LNCAP (cell line): Measurements from ENCODE around the gene ARHGAP1.

Experiments used
- CTCF ChIP-seq: fragments of 450-650 bp; IDR thresholded peaks from 2 replicates; pipeline ENCODE4 v1.5.1; 2017; ENCODE audit warnings: mild to moderate bottlenecking

ARHGAP1 gene

GRCh38 chr11:46655631-46656030 is 44.8 kb downstream of the ARHGAP1 start:
- no peak for TF ChIP-seq CTCF

DNA sequence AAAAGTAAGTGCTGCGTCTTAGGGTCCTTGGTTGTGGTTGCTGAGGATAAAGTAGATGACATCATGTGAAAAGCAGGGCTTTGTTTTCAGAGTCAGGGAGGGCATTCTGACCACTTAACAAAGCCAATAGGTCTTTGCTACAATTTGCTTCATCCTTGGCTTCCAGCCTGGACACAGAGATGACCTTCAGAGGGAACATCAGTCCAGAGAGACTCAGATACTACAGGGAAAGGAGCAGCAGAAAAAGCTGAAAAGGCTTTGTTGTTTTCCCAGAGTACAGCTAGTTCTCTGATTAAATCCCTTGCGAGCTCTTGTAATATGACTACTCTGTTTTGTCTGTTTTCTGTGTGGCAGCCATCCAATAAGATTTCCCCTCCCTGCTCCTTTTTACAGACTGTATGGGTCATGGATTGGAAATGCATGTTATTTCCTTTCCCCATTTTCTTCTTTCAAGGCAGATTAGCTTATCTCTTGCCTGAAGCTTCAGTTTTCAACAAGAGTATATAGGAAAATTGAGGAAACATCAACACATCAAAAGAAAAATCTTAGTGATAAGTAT is 51.2 kb downstream of the ARHGAP1 start:
- no peak for TF ChIP-seq CTCF

DNA sequence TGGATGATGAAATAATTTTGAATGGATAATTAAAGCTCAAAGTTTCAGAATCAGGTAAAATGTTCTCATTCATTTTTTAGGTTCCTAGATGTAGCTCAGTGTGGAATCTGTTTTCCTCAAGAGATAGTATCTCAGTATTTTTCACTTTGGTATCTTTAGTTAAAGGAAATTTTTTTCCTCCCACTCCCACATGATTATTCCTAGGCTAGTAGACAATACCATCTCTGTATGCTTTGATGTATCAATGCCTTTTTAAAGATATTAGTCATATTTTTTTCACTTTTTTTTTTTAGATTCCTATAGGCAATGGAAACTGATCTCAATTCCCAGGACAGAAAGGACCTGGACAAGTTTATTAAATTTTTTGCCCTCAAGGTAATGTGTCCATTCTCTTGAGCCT is 56.4 kb downstream of the ARHGAP1 start:
- no peak for TF ChIP-seq CTCF

DNA sequence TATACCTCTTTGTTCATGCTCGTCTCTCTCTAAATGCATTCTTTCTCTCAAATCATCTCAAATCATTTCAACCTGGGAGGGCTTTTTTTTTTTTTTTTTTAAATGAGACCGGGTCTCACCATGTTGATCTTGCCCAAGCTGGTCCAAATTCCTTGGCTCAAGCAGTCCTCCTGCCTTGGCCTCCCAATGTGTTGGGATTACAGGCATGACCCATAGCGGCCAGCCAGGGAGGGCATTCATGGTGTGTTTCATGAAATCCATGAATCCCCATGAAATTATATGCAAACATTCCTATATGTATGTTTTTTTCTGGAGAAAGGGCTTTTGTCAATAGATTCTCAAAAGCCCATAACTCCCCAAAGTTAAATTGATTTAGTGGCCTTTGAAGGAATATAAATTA is 56.9 kb downstream of the ARHGAP1 start:
- TF ChIP-seq CTCF: no peak

DNA sequence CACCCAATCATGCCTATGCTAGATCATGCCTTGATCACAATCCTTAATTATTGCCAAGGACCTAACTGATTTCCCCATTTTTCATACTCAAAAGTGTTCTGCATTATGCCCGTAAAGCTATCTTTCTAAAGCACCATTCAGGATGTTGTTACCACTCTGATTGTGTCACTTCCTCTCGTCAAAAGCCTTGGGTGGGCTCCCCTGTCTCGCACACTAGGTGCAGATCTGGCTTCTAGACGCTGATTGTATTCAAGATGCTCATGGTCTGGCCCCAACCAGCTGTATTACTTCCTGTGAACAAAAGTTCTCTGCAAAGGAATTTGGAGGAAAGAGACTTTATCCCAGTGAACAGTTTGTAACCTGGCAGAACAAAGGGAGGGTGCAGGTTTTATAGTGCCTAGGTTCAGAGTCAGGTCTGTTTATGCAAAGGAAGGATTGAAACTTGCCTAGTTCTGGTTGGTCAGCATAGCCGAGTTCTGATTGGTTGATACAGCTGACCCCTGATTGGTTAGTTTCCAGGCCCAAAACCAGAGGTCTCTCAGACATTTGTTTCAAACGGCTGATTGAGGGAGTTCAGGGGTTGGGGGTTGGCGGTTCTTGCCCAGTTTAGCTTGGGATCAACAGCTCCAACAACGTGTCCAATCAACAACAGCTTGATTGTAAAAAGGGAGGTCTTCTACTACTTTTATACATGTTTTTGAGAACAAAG is 57.6 kb downstream of the ARHGAP1 start:
- no peak for TF ChIP-seq CTCF

GRCh38 chr11:46641639-46642038 is 58.8 kb downstream of the ARHGAP1 start:
- TF ChIP-seq CTCF: no peak

GRCh38 chr11:46640036-46640788 is 60.2 kb downstream of the ARHGAP1 start:
- TF ChIP-seq CTCF: no peak
